Germinal center (tissue), 1 donor: ENCODE measurements around the gene CEP350.
"Not testable (repeated sequence)": the region's sequence is repeated elsewhere in the genome, so short reads cannot be mapped to it uniquely, and the experiment has no call there.

Experiments used
- DNase-seq: peaks from one replicate; pipeline ENCODE4 v3.0.0; 2012; ENCODE audit warnings: mixed read lengths, low spot score

Gene CEP350

DNA sequence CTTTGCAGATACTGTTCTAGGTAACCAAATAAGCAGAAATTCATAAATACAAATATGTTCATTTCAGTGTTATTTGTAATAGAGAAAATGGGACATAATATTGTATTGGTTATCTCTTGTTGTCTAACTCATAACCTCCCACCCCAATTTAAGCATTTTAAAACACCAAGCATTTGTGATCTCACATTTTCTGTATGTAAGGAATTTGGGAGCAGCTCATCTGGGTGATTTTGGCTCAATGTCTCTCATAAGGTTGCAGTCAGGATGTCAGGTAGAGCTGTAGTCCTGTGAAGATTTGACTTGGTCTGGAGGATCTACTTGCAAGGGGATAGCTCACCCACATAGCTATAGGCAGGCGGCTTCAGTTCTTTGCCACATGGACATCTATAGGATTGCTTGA is 29.5 kb downstream of the CEP350 start:
- DNase-seq: no peak

GRCh38 chr1:179984942-179985341 is 30.3 kb downstream of the CEP350 start:
- DNase-seq: no peak

DNA sequence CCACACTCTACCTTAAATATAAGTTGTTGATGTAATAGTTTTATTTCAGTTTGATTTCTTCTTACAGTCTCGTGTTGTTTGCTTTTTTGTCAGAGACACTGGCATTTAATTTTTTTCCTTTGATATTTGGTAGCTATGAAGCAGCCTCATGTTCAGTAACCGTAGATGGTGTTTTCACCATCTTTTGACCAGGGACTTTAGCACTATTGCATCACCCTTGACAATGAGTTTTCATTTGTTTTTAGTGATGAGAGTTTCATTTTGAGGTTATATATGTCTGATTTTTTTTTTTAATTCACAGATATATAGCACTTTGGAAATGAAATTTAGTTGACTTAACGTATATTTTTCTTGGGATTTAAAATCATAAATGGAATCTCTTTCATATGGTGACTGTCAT is 36.2 kb downstream of the CEP350 start:
- DNase-seq: no peak

- DNase-seq: no peak
Measured at GRCh38 chr1:179995576-179995975, 41.0 kb downstream of the CEP350 start.

DNA sequence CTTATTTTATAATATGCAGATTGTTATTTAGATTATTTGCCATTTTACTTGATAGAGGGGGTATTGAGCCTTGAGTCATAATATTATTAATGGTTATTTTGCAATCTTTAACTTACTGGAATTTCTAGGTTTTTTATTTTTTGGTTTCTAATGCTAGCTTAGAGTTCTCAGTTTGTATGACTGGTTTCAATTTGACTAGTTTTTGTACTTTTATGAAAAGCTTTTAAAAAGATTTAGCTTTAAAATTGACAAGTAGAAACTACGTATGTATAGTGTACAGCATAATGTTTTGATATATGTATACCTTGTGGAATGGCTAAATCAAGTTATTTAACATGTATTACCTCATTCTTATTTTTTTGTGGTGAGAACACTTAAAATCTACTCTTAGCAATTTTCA is 41.5 kb downstream of the CEP350 start:
- no peak for DNase-seq

DNA sequence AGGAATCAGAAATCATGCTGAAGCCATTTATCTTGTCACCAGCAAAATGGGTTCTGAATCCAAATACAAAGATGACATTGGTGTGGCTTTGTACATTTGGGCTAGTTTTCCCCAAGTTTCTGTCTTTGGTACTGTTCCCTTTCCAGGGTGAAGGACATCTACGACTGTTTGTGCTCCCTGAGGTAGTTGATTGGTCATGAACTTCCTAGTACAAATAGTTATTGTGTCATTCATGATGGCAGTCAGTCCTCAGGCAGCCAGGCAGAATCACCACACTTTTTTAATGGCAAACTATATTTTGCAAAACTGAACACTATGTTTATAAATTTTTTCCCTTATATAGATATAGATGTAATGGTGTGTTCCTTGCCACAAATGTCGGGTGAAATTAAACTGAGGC is 46.0 kb downstream of the CEP350 start:
- DNase-seq: no peak

DNA sequence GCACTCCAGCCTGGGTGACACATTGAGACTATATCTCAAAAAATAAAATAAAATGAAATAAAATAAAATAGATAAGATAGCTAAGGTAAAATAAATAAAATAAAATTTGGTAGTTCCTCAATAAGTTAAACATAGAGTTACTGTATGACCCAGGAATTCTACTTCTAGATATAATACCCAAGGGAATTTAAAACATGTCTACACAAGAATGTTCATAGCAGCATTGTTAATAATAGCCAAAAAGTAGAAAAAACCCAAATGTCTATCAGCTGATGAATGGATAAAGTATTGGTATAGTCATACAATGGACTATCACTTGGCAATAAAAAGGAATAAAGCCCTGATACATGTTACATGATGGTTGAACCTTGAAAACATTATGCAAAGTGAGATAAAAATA is 47.8 kb downstream of the CEP350 start:
- no peak for DNase-seq

GRCh38 chr1:180003026-180003695 is 48.6 kb downstream of the CEP350 start:
- no peak for DNase-seq

DNA sequence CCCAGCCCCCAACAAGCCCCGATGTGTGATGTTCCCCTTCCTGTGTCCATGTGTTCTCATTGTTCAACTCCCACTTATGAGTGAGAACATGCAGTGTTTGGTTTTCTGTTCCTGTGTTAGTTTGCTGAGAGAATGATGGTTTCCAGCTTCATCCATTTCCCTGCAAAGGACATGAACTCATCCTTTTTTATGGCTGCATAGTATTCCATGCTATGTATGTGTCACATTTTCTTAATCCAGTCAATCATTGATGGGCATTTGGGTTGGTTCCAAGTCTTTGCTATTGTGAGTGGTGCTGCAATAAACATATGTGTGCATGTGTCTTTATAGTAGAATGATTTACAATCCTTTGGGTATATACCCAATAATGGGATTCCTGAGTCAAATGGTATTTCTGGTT is 52.2 kb downstream of the CEP350 start:
- not testable (repeated sequence) for DNase-seq

DNA sequence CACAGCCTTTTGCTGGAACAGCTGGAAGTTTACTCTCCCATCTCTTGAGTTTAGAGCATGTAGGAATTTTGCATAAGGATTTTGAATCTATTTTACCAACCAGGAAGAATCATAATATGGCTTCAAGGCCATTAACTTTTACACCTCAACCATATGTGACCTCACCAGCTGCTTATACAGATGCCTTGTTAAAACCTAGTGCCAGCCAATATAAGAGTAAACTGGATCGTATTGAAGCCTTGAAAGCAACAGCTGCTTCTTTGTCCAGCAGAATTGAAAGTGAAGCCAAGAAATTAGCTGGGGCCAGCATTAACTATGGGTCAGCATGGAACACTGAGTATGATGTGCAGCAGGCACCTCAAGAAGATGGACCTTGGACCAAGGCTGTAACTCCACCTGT is 65.4 kb downstream of the CEP350 start:
- DNase-seq: no peak

- no peak for DNase-seq
Measured at GRCh38 chr1:180026556-180026955, 71.9 kb downstream of the CEP350 start.

DNA sequence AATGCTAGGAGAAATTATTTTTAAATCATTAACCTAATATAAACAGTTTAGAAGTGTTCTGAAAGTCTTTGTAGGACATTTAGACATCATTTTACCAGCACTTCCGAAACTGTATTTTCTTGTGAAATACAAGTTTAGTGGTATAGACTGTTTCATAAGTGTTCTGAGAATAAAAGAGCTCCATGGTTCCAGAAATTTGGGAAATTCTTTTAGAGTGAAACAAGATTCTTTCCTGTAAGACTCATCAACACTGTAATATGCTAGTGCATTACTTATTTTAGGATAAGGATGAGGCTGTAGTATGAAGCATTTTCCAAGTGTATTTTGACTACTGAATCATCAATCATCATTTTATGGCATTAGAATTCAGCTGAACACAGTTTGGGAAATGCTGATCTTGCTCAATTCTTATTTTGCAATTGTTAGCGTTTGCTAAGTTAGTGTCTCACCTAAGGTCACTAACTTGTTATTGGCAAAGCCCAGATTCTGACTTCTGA is 73.4 kb downstream of the CEP350 start:
- DNase-seq: no peak

DNA sequence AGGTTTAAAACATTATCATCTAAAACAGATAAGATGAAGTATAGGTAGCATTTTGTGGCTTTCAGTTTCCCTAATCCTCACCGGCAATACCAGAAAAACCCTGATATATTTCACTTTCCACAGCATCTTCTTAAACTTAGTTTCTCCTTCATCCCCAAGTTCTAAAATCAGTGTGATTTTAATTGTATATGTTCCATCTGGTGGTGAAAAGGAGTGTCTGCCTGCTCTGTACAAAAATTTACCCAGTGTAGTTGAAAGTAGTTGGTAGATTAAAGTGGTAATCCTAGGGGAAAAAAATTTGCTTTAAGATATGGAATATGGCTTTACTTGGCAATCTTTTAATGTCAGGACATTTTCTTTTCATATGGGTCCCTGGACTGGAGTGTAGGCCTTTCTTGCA is 74.3 kb downstream of the CEP350 start:
- DNase-seq: no peak

- no peak for DNase-seq
Measured at GRCh38 chr1:180029524-180030135, 75.0 kb downstream of the CEP350 start.

DNA sequence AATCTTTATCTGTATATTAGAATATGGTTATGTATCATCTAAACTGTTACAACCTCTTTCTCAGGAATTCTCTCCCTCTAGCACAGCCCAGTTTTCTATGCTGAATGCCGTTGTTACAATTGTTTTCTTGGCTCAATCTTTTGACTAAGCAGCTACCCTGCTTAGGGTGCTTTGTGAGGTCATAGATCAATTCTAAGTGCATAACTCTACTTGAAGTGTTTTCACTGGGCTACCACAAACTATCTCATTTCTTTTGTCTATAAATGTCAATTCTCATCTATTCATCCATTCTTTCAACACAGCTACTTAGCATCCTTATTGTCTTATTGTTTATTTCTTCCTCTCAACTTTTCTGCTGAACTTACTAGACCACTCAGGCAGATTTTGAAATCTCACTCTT is 77.1 kb downstream of the CEP350 start:
- DNase-seq: no peak

DNA sequence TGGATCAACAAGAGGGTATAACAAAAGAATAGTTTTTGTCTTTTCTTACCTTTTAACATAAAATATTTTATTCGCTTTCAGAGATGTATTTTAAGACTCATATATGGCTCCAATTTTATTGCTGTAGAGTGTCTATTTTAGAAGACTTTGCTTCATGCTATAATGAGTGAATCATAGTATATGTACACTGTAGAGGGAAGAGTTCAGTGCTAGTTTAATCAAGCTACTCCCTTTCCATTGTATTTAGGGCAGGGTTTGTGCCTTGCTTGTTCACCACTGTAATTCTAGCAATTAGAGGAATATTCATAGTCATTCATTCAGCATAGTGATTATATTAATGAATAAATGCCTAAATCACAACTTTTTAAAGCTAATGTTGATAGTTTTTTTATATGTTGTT is 78.8 kb downstream of the CEP350 start:
- no peak for DNase-seq

DNA sequence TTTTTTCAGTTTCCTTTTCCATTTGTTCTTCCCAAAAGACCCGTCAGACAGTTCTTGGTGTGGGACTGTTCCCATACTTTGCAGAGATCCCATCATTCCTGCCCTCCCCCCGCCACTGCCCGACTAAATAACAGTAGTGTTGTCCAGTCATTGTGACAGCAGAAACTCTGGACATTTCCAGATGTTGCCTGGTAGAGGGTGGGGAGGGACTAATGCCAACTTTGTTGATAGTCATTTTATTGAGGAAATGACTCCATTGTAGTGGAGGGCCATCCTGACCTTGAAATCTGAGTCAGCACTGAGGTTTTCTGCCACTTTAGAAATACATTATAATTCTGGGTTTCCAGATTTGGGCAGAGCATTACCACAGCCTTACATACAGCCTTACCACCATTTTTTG is 85.4 kb downstream of the CEP350 start:
- DNase-seq: no peak

GRCh38 chr1:180041582-180041981 is 87.0 kb downstream of the CEP350 start:
- DNase-seq: no peak

DNA sequence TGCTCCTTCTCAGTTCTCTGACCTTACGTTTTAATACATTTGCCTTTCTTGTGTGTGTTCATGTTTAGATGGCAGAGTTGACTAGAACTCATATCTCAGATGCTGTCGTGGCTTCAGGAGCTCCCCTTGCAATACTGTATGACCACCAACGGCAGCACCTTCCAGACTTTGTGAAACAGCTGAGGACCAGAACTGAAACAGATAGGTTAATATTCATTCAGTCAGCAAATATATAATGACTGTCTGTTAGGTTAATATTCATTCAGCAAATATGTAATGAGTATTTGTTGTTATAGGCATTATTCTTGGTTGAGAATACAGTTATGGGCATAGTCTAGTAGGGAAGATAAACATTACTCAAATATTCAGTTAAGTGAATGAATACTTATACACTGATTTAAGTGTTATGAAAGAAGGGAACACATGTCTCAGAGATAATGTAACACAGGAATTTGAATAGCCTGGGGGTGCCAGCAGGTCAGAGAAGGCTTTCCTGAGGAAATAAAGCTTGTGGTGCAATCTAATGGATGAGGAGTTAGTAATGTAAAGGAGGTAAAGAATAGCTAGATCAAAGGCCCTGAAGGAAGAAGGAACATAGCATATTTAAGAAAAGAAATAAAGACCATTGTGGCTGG is 88.5 kb downstream of the CEP350 start:
- no peak for DNase-seq

DNA sequence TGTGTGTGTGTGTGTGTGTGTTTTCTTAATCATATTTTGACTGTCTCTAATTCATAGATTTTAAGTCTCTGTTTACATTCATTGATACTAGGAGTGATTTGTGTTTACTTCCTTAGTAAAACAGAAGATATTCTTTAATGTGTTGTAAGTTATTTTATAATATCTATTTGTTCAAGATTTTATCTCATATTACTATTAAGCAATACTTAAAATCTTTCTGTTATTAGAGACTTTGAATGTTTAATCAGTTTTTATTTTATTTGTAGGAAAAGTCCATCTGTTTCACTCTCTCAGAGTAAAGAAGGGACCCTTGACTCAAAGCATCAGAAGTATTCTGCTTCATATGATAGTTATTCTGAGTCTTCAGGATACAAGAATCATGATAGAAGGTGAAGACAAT is 89.2 kb downstream of the CEP350 start:
- no peak for DNase-seq

DNA sequence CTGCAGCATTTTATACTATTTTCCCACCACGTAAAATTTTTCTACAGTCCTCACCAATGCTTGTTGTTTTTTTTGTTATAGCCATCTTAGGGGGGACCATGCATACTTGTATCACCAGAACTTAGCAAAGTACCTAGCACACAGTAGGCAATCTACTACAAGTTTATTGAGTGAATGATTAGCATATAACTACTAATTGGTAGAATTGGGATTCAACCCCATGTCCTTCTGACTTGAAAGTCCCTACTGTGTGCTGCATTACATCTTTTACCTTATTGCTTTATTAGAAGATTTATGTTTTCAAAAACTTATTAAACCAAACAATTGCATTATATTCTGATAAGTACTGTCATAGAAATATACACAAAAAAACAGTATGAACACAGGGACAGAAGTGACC is 92.1 kb downstream of the CEP350 start:
- no peak for DNase-seq

GRCh38 chr1:180053594-180054567 is 99.3 kb downstream of the CEP350 start:
- DNase-seq: no peak
